ENCODE data around the gene PECR. TPM values are rescaled to one million over a fixed set of nuclear protein-coding genes. Genes with fewer than 3 reads are reported as not detected.
"Not testable (repeated sequence)": the region's sequence is repeated elsewhere in the genome, so short reads cannot be mapped to it uniquely, and the experiment has no call there.

PECR gene
- polyA plus RNA-seq, 1 donor: 8.1 TPM

GRCh38 chr2:216023055-216023648 is 58.5 kb downstream of the PECR start:
- no peak for DNase-seq

GRCh38 chr2:216021768-216022565 is 59.6 kb downstream of the PECR start:
- no peak for DNase-seq

GRCh38 chr2:216018709-216019108 is 62.9 kb downstream of the PECR start:
- DNase-seq: no peak

GRCh38 chr2:216017365-216017764 is 64.2 kb downstream of the PECR start:
- no peak for DNase-seq

GRCh38 chr2:216016581-216016980 is 65.0 kb downstream of the PECR start:
- DNase-seq: no peak

- DNase-seq: no peak
Measured at GRCh38 chr2:216015722-216016464, 65.7 kb downstream of the PECR start.

- DNase-seq: no peak
Measured at GRCh38 chr2:216014986-216015385, 66.6 kb downstream of the PECR start.

GRCh38 chr2:216014006-216014405 is 67.6 kb downstream of the PECR start:
- DNase-seq: no peak

- DNase-seq: peak; percentile 72
Measured at GRCh38 chr2:216013080-216013909, 68.3 kb downstream of the PECR start, which contains the start of gene MREG. TSS of gene MREG (minus strand) at chr2:216013551. CDS start at chr2:216013327, 224 bp downstream.

- no peak for DNase-seq
Measured at GRCh38 chr2:216012830-216013079, 68.9 kb downstream of the PECR start.

- DNase-seq: no peak
Measured at GRCh38 chr2:216012133-216012829, 69.3 kb downstream of the PECR start.

- not testable (repeated sequence) for DNase-seq
Measured at GRCh38 chr2:216009215-216009614, 72.4 kb downstream of the PECR start.

GRCh38 chr2:216008387-216008786 is 73.2 kb downstream of the PECR start:
- no peak for DNase-seq

- DNase-seq: peak; percentile 19
Measured at GRCh38 chr2:216006164-216006663, 75.4 kb downstream of the PECR start.

GRCh38 chr2:216004697-216005283 is 76.8 kb downstream of the PECR start:
- no peak for DNase-seq

- DNase-seq: no peak
Measured at GRCh38 chr2:216003876-216004696, 77.5 kb downstream of the PECR start.

- no peak for DNase-seq
Measured at GRCh38 chr2:216002693-216003092, 78.9 kb downstream of the PECR start.

GRCh38 chr2:216002101-216002678 is 79.4 kb downstream of the PECR start:
- no peak for DNase-seq

- no peak for DNase-seq
Measured at GRCh38 chr2:216001216-216002100, 80.2 kb downstream of the PECR start.
